GM12878 (cell line): ENCODE data around the gene TENT4B.

ENCODE experiments used
- FOS ChIP-seq: IDR thresholded peaks from 3 replicates; pipeline ENCODE4 v1.6.1; 2011; ENCODE audit warnings: borderline replicate concordance; ENCODE audit not compliant: insufficient read length; ENCODE audit errors: extremely low read depth
- SPI1 ChIP-seq: IDR thresholded peaks from 2 replicates; pipeline ENCODE4 v1.6.1; 2011; ENCODE audit warnings: low read depth, mild to moderate bottlenecking, low read length, moderate library complexity, borderline replicate concordance; ENCODE audit not compliant: insufficient read depth
- TAF1 ChIP-seq: IDR thresholded peaks from 2 replicates; pipeline ENCODE4 v1.6.1; 2011; ENCODE audit warnings: mild to moderate bottlenecking, low read depth, low read length, borderline replicate concordance

- TF ChIP-seq TAF1 = no peak
- no peak for TF ChIP-seq SPI1
- no peak for TF ChIP-seq FOS
Measured at GRCh38 chr16:50251375-50252081, 98.4 kb downstream of the TENT4B start.
